NCI-H524 (cell line): ENCODE data around the gene PABPC1L.

ENCODE experiments used
- DNase-seq, 2 experiments: peaks; one replicate each; lab custom pipeline; 2025; lab: John Stamatoyannopoulos, UW

Gene PABPC1L

GRCh38 chr20:44942264-44942973 lies 32.6 kb downstream of the PABPC1L start:
- DNase-seq = no peak

DNA sequence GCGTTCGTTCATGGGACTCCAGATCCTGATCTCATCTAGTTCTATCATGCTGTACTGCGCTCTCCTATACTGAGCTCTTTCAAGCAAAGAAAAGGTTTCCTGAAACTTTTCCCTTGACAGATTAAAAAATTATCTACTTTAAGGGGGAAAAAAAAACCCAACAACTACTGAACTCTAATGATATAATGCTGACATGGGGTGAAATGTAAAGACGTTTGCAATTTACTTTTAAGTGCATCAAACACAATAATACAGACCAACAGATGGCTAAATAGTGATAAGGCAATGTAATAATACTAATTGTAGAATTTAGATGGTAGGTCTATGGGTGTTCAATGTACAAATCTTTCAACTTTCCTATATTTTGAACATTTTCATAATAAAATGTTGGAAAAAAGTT lies 34.0 kb downstream of the PABPC1L start:
- DNase-seq = no peak

GRCh38 chr20:44945261-44945660 lies 35.4 kb downstream of the PABPC1L start:
- DNase-seq = no peak

GRCh38 chr20:44946271-44946852 lies 36.5 kb downstream of the PABPC1L start:
- no peak for DNase-seq

DNA sequence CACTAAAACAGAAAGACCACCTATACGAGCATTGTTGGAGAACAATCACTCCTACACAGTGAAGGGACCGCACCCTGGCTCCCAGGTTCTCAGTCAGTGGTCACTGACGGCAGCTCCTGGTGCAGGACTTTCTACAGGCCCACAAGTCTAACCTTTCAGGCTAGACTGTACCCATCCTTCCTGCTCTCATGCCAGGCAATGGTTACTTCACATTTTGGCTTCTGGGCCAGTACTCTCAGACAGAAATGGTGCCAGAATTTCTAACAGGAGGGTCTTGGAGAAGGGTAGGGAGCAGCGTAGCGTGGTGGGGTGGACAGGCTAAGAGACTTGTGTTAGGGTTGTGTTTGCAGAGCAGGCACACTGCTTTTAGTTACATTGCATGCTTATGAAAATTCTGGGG lies 38.2 kb downstream of the PABPC1L start:
- DNase-seq = no peak

- no peak for DNase-seq
Observed at GRCh38 chr20:44948513-44948912, 38.7 kb downstream of the PABPC1L start.

- DNase-seq = no peak
Observed at GRCh38 chr20:44950368-44950767, 40.5 kb downstream of the PABPC1L start.

DNA sequence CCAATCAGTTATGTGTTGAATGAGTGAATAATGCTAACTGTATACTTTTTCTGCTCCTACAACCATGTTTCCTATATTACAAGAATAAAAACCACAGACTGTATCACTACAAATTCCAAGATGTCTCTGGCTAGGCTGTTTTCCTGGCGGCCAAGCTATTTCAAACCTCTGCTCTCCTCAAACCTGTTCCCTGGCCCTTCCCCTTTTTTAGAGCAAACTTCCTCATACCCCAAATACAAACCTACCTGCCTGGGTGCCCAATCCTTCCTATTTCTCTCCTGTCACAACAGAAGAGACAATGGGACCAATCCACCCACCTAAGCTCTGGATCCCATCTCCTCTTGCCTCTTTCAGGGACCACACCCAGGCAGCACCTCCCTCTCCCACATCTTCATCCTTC lies 42.9 kb downstream of the PABPC1L start:
- DNase-seq = no peak

DNA sequence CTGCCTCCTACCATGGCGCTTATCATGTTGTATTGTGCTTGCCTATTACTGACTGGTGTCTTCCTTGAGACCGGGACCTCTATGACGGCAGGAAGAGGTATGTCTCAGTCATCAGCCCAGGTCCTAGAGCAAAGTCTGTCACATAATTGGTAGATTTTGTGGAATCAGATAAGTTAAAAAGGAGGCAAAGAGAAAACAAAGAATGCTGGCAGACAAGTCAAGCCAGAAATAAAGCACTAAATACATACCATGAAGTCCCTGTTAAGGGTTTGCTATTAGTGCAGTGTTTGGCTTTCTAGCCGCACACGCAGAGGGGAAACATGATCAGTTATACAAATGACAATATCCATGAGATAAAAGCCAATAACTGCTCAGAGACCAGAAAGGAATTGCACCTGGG lies 44.4 kb downstream of the PABPC1L start:
- no peak for DNase-seq

GRCh38 chr20:44955270-44955669 lies 45.4 kb downstream of the PABPC1L start:
- DNase-seq = no peak

- DNase-seq = no peak
Observed at GRCh38 chr20:44956410-44956809, 46.5 kb downstream of the PABPC1L start.

GRCh38 chr20:44958276-44958675 lies 48.4 kb downstream of the PABPC1L start:
- DNase-seq = no peak

DNA sequence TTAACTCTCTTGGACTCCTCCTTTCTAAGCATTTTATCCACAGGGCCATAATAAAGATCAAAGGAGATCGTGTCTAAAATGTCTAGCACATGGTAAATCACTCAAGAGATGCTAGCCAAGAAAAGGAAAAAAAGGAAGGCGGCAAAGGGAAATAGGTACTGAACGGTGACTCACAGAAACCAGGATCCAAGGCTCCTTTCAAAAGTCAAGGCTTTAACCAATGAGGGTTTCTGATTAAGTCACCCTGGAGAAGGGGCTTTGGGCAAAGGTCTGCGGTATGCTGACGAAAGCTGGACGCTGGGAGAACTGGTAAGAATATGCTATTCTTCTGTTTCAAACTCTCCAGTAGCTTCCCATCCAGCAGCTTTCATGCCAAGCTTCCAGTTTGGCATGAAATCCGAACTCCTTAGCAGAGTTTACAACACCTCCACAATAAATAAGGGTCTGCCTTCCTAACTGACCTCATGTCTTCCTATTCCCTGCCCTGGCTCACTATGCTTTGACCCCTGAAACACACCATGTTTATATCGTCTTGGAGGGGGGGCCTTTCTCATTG lies 49.3 kb downstream of the PABPC1L start:
- no peak for DNase-seq

DNA sequence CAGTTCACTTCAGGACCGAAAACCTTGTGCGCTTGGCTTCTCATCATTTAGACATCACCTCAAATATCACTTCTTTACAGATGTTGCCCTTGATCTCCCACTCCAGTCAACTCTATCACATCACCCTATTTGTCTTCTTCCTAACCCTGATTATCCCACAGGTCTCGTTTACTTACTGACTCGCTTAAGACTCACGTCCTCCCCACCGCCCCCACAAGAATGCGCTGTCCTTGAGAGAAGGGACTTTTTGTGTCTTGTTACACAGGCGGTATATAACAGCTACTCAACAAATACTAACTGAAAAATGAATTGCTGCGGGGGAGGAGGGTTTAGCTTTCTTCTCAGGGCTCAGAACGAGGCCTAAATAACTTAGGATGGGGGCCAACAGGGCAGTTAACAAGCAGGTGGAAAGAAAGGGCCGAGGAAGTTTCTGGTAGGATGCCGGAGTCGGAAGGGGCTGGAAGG lies 49.8 kb downstream of the PABPC1L start:
- DNase-seq = peak; percentile 3 to 36

DNA sequence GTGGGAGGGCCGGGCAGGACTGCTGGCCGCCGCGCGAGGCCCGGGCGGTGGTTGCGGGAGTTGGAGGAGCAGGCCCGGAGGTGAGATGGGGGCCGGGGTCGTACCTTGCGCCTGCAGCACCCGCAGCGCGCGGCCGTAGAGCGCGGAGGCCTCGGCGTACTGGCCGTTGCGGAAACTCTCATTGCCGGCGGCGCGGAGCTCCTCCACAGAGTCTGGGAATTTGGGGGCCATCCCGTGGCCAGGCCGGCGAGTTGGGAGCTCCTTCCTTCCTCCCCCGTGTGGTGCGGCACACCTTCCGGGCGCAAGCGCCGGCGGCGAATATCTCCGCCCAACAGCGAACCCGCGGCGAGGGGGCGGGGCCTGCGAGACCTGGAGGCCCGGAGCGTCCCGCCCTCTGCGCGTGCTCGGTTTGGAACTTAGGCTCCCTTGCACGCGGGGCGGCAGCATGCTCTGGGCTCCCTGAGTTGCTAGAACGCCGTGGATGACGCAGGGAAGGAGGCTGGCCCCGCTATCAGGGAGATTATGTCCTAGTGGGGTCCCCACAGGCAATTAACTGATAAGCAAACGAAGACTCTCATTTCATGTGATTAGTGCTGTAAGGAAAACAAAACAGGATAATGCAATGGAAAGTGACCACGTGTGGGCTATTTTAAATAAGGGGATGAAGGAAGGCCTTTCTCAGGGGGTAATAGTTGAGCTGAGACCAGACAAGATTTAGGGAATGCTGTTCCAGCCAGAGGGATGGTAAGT lies 50.4 kb downstream of the PABPC1L start, which contains the start of gene TOMM34:
TOMM34 (minus strand) TSS at position 295 of the 750 bp plus-strand sequence; CDS start at position 231, 64 bp downstream.
- peak; percentile 94 to 95 for DNase-seq

DNA sequence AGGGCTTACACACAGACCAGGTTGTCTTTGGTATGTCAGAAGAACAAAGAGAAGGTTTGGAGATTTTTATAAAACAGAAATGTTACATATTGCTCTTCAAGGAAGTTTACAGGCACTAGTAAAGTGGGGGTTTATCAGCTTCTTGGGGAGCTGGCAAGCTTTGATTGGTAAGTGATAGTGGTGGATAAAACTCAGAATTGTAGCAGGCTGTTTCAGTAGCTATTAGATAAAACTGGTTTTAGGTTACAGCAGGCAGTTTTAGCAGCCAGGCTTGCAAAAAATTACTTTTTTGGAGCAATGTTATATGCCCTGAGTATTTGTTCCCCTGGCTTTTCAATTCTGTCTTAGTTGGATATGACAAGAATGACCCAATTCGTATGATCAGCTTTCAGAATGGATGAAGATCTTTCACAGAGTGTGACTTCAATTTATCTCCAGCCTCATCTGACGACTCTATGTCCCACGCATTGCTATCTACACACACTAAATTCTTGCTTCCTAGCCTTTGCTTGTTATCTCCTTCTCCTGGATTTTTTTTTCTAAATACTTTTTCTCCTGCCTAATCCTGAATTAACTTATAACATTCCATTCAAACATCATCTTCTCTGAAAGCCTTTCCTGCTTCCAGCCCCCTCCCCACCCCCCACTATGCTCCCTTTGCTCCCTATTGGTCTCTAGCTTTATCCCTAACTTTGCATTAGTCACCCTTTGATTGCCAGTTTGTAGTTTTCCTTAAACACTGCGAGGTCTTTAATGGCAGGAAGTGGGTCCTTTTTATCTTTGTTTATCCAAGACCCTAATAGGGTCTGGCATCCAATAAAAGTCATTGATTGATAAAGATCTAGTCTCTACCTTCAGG lies 51.4 kb downstream of the PABPC1L start:
- no peak for DNase-seq

DNA sequence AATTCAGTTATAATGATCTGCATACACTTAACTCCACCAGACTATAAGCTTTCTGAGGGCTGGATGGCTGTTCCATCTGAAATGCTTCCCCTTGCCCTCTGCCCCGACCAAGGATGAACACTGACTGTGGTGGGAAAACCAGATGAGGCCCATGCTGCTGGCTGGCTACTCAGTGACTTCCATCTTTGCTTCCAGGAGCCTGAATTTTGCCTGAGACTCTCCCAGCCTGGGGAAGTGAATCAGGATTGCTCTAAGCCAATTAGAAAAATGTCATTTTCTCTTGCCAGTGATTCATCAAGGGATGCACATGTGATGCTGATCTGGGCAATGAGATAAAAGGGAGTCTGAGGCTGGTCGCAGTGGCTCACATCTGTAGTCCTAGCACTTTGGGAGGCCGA lies 52.0 kb downstream of the PABPC1L start:
- no peak for DNase-seq

- no peak for DNase-seq
Observed at GRCh38 chr20:44962483-44962882, 52.6 kb downstream of the PABPC1L start.

DNA sequence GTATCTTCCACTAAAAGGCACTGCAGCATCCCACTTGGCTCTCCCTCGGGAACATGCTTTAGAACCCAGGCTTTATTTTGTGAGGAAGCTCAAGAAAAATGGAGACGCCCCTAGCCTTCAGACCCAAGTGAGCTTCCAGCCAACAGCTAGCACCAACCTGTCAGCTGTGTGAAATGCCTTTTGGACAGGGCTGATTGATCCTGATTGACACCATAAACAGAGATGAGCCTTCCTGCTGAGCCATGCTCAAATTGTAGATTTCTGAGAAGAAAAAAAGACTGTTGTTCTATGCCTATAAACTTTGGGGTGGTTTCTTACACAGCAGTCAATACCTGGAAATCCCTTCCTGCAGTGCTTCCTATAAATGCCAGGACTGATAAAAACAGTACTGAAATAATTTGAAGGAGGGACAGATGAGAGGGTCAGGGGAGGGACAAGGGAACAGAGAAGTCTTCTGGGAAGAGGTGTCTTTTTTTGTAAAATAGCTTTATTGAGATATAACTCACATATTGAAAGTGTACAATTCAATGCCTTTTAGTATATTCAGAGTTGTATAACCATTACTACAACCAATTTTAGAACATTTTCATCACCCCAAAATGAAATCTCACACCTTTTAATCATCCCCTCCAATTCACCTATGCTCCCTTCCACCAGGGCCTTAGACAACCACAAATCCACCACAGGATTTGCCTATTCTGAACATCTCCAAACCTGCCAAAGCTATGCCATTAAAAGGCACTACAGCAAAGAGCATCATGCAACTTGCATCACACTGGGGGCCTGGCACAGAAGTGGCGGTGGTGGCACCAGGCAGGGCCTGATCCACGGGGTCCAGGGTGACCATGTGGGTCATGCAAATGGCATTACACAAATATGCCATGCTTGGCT lies 53.7 kb downstream of the PABPC1L start:
- no peak for DNase-seq

GRCh38 chr20:44965651-44966029 lies 55.8 kb downstream of the PABPC1L start:
- DNase-seq = no peak
